Stimulated activated CD4-positive, alpha-beta T cell treated with anti-CD3 and anti-CD28 coated beads, TNF-alpha, amount 100 ng/mL, for 4 hours (primary cell): Measurements from ENCODE around the gene SRR.

Source experiments
- DNase-seq, 3 experiments: peaks; one replicate each; pipeline ENCODE4 v3.0.0-alpha.2; 2020; ENCODE audit warnings: low read depth in 3 of 3

The SRR gene

GRCh38 chr17:2371183-2372130 is 67.7 kb downstream of the SRR start:
- no peak for DNase-seq

DNA sequence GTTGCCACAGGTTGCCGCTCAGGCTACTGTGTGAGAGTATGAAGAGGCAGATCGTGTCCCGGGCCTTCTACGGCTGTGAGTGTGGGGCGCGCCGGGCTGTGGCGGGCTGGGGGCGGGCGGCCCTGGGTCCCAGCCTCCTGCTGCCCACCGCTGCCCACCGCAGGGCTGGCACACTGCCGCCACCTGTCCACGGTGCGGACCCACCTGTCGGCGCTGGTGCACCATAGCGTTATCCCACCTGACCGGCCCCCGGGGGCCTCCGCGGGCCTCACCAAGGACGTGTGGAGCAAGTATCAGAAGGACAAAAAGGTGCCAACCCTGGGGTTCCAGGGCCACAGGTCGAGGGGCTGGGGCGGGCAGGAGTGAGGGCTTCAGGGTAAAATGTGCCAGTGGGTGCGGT is 68.4 kb downstream of the SRR start:
- no peak for DNase-seq

- no peak for DNase-seq
Observed at GRCh38 chr17:2372681-2373080, 68.9 kb downstream of the SRR start.

GRCh38 chr17:2373179-2373578 is 69.4 kb downstream of the SRR start:
- no peak for DNase-seq
